NCI-H2029 (cell line): ENCODE data around the gene SH3RF1.

Source experiments
- DNase-seq: peaks from one replicate; lab custom pipeline; 2025; lab: John Stamatoyannopoulos, UW

SH3RF1 gene

DNA sequence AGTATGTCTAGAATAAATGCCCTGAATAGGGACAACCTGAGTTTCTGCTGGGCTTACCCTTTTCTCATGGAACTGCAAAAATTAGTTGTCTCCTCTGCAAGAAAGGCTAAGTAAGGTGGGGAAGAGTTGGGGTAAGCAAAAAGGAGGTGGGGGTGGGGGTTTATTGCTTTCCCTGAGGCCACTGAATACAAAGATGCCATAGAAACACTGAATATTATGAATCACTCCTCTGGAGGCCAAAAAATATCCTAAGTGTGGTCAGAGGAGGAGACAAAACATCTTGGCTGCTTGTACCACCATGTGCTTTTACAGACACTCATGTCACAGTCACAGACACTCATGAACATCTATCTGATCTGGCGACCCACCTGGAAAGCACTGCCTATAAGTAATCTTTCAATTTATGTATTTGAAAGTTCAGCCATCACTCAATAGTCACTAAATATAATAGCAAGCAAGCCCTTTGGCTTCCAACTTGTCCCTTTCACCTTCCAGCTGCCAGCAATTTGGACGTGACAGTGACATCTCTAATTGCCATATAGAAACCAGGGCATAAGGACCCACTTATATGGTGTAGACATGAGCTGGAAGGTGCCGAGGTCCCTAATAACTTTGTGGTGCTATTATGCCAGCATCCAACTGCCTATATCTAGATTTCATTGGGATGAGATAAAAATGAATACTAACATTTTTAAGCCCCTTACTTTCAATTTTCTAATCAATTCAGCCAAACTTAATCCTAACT lies 138.0 kb downstream of the SH3RF1 start:
- no peak for DNase-seq

DNA sequence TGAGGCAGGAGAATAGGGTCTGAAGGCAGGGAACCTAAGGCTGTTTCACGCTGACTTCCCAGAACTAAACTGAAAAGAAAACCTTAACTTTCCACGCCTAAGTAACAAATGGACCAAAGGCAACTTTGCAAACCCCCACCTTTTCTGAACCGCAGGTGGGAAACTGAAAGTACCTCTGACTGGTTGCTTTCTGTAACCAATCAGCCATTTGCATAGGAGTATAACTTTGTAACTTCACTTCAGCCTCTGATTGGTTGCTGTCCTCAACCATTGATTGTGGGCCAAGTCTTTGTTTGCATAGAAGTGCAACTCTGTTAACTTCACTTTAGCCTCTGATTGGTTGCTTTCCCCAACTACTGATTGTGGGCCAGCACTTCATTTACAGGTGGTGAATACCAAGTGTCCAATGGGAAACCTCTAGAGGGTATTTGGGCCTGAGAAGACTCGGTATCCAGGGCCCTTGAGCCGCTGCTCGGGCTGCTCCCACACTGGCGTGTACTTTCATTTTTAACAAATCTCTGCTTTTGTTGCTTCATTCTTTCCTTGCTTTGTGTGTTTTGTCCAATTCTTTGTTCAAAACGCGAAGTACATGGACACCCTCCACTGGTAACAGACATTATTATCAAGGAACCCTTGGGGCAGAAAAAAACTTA lies 139.1 kb downstream of the SH3RF1 start:
- no peak for DNase-seq

DNA sequence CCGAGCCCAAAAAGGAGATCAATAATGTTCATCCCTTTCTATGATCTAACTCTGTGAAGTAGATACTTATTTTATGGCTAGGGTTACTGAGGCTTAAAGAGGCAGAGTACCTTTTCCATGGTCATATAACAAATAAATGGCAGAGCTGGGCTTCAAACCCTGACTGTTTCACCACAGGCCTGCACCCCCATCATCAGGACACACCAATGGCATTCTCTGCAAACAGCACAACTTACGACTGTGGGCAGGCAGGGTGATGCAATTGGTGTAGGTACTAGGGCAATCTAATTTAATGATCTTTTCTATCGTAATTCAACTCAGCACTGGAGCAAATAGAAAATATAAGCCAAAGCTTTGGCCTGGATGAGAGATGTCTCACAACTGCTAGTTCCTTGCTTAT lies 141.9 kb downstream of the SH3RF1 start:
- no peak for DNase-seq

DNA sequence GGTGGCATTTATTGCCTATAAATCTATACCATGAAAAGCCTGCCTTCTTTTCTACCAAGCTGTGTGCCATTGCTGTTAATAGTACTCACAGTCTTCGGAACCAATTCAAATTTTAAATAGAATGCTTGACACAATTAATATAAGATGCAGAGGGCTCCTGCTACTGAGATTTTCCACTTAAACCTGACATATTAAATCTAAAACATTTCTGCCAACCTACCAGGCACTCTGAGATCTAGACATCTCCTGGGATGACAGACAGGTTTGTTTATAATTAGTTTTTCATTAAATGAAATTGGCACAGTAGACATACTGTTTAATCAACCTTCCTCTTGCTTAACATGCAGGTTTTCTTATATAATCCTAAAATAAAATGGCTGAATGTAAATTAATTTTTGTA lies 143.4 kb downstream of the SH3RF1 start:
- DNase-seq, result no peak

DNA sequence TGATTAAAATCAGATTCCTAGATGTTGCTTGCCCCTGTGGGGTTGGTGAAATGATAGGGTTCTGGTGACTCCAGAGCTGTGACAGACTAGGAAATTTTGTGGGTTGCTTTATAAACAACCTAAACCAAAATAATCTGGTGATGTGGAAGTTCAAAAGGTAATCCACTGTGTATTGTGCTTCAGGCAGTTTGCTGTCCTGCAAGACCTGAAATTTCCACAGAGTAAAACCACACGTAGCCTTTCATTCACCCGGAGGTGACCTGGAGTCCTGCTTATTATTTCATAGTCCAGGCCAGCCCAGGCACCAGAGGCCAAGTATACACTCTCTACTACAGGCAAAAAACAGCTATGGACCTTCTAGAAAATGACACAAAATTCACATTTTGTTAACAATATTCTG lies 146.1 kb downstream of the SH3RF1 start:
- DNase-seq, result no peak

DNA sequence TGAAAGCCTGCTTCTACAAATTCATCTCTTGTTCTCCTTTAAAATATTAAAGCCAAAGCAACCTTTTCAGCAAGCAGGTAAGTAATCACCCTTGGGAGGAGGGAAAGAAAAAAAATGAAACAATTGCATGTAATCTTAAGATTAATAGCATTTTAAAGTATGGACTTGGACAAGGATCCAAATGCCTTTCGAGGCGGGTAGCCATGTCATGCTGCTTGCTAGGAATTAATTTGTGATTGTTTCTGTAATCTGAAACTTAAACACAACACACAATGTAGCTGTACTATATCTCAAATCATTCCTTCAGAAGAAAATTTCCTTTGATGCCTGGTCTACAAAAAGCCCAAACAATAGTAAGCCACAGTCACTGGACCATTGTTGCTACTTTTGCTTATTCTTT lies 148.3 kb downstream of the SH3RF1 start:
- DNase-seq, result no peak

DNA sequence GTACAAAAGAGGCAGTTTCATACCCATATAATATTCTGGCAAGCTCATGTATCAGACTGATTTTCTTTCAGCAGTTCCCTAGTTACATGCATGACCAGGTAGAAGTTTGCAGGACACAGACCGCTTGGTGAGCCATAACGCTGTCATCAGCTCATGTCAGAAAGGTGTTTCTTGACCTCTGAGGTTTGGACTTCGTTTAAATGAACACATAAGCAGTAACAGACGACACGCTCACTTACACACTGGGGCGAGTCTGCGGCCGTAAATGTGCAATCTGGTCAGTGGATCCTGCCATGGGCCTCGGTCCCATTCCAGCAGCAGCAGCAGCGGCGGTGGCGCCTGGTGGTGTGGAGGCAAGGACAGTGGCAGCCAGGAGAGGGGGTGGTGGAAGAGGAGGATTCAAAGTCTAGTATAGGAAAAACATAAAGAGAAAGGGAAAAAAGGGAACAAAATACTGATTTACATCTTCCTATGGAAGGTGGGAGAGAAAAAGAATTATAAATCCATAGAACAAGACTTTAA lies 148.8 kb downstream of the SH3RF1 start:
- DNase-seq, result no peak

DNA sequence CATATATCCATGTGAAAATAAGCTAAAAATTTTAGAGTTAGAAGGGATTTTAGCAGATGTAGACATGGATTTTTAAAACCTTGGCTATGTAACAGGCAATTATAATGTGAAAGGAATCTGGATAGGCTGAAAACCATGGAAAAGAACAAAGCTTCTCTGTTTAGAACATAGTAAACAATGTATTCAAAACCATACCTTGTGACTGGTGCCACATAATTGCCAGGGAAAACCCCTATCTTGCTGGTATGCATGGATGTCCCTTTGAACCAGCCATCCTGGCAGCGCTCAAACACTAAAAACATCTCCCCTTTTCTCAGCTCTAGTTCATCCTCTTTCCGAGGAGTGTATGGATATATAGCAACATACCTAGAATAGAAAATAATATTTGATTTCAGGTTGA lies 150.1 kb downstream of the SH3RF1 start:
- no peak for DNase-seq

DNA sequence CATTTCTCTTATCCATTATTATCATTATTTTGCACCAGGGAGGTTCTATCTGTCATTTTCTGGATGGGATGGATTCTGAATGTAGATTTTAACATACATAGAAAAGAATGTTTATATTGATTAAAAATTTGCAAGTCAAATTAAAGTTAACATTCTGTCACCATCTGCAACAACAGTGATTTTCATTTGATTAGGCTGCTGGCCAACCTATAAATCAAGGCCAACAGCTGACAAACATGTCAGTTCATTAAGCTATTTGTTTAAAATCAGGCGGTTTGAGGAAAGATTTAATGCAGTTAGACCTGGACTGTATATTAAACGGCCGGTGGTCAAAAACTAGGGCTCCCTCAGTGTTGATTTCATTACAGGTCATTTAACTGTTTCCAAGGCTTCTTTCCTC lies 151.2 kb downstream of the SH3RF1 start:
- DNase-seq, result no peak

DNA sequence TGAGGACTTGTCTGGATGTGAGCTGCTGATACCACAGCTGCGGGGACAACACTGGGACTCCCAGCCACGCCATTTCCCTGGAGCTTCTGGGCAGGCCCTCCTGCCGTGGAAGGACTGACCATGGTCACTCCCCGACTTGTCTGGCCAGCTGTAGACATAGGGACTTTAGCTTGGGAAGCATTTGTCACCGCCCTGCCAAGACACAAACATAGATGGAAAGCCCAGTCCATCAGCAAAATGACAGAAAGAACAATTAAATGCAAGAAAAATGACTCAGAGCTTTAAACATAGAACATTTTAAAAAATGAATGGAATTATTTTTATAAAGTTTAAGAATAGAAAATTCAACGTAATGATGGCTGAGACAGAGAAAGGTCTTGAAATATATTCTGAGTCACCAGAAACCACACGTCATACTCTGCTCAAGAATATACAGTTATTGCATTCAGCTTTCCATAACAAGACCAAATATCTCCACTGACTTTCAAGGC lies 153.1 kb downstream of the SH3RF1 start:
- no peak for DNase-seq

DNA sequence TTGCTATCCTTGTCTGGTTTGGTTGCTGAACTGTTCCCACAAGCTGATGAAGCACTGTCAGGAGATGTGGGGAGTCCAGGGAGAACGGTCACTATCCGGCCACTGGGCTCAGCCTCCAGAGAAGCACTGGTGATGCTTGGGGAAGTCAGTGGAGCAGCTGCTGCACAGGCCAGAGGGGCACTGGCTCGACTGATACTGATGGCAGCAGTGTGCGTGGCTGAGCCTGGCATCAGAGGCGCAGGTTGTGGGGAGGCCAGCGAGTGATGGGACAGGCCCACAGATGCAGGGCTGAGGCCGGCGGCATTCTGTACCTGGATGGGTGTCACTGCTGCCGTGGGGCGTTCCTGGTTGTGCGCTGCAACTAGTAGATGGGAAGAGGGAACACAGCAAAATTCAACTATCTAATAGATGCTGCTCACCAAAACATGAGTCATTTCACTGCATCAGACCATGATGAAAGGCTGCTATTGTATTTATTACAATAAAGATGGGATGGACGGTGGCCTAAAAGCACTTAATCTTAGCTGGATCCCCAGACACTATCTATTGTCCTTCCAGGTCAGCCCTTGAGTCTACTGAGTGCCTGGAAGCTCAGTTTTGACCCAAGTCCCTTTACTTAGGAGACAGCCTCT lies 154.4 kb downstream of the SH3RF1 start:
- no peak for DNase-seq

DNA sequence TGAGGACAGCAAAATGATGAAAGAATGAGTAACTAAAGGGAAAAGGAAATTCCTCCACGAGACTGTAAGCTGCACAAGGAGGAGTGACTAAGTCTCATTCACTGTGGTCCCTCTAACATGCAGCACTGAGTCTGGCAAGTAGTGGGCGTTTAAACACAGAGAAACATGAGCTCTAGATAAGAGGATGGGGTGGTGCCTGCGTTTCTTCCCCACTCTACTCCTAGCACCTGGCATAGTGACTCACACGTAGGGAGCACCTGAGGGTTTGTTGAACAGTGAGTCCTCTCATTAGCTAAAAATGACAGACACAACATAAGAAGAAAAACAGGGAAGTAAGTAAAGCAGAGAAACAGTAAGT lies 154.9 kb downstream of the SH3RF1 start:
- DNase-seq, result peak; percentile 53

DNA sequence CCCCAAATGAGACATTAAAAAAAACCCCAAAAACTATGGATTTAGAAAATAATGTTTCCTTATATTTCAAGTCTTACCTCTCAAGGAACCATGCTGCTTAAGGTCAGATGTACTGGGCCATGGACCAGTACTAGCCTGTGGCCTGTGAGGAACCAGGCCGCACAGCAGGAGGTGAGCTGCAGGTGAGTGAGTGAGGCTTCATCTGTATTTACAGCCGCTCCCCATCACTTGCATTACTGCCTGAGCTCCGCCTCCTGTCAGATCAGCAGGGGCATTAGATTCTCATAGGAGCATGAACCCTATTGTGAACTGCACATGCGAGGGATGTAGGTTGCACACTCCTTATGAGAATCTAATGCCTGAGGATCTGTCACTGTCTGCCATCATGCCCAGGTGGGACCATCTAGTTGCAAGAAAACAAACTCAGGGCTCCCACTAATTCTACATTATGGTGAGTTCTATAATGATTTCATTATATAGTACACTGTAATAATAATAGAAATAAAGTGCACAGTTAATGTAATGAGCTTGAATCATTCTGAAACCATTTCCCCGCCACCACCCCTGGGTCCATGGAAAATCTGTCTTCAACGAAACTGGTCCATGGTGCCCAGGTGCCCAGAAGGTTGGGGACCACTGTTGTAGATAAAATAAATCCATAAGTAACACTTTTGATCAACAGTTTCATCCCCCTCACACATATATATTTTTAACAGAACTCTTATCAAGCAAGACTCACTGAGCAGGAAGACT lies 155.4 kb downstream of the SH3RF1 start:
- no peak for DNase-seq

DNA sequence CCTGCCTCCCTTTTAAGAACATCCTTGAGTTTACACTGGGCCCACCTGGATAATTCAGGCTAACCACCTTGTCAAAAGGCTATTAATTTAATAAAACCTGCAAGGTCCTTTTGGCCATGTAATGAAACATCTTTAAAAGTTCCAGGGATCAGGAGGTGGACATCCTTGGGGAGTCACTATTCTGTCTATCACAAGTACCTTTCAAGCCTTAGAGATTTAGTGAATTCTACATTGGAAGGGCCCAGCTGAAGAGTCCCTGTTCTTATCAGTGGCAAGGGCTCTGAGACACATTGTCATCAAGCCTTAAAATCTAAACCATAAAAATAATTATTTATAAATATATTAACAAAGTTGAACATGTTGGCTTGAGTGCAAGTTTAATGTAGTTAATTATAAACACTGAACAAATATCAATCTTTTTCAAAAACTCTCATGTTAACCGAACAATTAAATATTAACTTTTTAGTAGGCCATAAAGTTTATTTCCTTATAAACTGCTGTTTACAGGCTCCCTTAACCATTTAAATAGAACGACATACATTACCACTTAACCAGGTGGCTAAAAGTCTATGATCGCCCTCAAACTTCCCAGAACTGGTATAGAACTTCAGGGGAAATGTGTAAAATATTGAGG lies 156.3 kb downstream of the SH3RF1 start:
- DNase-seq, result no peak

DNA sequence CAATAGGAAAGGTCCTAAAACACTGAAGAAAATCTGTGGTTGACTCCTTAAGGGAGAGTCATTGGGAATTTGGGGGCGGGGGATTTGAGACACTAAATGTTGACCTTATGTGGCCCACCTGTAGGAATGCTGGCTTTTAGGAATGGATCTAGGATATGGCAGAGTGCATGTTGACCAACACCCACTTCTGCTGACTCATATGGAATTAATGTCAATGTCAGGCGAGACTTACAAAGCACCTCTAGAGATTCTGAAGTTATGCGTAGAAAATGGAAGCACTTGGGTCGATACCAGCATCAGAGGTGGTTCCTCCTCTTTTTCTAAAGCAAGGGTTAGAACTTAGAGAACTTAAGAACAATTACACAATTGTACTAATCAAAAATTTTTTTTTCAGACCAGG lies 160.1 kb downstream of the SH3RF1 start:
- no peak for DNase-seq

DNA sequence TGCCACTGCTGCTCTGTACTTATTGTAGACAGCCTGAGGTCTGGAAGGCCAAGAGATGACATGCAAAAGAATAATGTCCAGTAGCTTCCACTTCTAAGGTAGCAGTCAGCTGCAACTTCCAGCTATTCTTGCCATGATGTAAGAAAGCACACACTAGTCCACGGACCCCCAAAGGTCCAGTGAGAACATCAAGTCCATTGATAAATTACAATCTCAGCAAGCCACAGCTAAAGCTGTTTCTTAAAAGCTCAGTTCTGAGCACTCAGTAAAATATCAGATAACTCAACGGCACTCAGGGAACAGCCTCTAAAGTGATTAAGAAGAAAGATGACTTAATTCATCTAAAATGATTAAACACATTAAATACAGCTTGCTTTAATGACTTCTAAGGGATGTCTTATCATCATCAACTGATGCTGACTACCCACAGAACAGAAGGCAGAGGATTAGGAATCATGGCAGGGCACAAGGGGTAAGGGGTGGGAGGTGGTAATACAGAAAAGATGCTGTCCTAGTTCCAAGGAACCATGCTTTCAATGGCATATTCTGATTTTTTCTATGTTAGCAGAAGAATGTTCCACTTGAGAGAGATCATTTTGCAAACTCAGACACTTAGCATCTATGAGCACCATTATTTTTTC lies 161.6 kb downstream of the SH3RF1 start:
- no peak for DNase-seq

DNA sequence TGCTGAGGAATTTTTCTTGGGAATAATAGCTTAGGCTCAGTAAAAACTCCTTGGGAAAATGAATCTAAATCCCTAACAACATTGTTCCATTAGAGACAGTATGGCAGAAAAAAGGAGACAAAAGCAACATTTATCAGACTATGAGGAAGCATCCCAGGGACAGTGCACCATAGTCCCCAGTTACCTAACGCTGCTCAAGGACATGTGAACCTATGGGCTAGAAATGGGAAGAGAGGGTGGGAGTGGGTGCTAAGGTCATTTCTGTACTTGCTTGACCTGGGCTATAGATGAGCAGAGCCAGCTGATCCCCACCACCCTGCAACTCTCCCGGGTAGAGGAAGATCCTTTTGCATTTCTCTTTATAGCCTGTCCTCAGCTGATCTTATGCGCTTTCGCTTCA lies 162.5 kb downstream of the SH3RF1 start:
- DNase-seq, result no peak

DNA sequence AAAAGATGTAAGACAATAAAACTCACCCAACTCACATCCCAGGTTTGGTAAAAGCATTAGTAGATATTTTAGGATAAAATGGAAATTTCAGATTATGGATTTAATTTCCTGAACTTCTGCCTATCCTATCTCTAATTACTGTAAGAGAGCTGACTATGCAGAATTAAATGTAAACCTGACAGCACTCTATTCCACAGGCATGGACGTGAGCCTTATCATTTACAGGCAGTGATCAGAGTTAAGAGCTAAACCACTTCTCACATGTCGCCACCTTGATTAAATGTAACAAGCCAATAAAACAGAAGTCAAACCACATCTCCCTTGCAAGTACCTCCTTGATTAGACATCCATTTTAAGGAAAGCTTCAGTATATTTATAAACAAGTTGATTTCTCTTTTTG lies 163.2 kb downstream of the SH3RF1 start:
- no peak for DNase-seq

DNA sequence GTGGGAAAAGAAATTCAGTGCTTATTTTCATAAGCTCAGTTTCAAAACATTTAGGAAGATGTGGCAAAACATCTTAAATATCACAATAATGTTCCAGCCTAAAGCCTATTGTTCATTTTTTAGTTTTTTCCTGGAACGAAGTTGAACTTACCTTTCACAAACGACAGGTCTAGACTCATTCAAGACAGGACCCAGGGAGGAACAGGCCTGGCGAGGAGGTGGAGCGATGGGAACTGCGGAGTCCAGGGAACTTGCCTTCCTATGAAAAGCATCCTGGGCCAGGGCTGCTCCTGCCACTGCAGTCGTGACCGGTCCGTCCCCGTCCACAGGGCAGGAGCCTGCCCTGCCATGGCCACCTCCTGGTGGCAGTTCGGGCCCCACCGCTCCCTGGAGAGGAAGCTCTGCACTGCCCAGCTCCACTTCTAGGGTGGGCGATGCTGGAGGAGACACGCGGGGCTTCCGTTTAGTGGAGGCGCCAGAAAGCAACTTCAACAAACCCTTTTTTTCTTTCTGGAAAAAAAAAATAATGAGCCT lies 164.0 kb downstream of the SH3RF1 start:
- no peak for DNase-seq

DNA sequence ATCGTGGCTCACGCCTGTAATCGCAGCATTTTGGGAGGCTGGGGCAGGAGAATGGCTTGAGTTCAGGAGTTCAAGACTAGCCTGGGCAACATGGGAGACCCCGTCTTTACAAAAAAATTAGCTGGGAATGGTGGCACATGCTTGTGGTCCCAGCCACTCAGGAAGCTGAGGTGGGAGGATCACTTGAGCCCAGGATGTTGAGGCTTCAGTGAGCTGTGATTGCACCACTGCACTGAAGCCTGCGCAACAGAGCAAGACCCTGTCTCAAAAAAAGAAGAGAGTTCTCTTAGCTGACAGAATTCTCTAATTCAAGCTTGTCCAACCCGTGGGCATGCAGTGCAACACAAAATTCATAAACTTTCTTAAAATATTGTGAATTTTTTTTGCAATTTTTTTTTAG lies 165.1 kb downstream of the SH3RF1 start:
- DNase-seq, result no peak

DNA sequence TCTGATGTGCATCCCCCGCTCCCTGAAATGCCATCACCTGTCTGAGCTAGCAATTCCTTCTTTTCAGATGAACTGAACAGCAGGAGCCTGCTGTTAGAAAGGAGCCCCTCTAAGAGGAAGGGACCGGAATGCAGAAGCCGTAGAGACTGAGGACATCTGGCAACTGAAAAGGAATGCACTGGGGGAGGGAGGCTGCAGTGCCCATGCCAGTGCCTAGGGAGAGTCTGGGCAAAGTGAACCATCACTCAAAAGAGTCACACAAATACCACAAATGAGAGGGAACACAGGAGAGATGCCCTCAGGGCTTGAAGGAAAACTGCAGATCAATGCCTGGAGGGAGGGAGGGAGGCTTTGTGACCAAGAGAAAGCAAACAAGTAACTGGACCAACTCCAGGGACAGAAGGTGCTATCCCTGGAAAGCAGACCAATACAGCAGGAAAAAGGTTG lies 166.8 kb downstream of the SH3RF1 start:
- peak; percentile 32 for DNase-seq
